Fibroblast of pulmonary artery (primary cell): Measurements from ENCODE around the gene SLC10A7.

Experiments used
- DNase-seq: peaks from one replicate; pipeline ENCODE4 v3.0.0-alpha.2; 2010; ENCODE audit warnings: low read depth
- H3K4me3 ChIP-seq: replicated peaks from 2 replicates; pipeline ENCODE4 v1.5.1; 2011; ENCODE audit warnings: low read depth, mild to moderate bottlenecking, control low read depth, low read length, moderate library complexity
- CTCF ChIP-seq: IDR thresholded peaks from 2 replicates; pipeline ENCODE4 v1.5.1; 2011; ENCODE audit warnings: mild to moderate bottlenecking, control low read depth, low read length, inconsistent platforms; ENCODE audit errors: missing control alignments

SLC10A7 gene

GRCh38 chr4:146271466-146271865 lies 250.3 kb downstream of the SLC10A7 start:
- no peak for TF ChIP-seq CTCF
- H3K4me3 ChIP-seq: no peak overlapping the region
- no peak for DNase-seq

DNA sequence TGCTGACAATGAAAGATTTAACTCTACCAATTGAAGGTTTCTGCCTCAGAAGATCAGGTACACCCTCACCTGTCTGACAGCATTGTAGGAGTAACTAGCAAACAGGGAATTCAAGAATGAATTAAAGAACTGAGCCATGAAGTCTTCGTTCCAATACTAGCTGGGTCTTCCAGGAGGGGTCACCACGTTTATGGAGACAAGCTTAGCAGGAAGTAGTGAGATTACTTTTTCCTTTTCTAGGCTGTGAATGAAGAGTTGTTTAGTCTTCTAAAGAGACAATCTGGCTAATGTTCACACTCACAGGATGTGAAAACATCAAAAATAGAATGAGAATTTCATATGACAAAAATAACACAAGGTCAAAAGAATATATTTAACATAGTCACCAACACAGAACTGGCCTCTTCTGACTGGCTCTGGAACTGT lies 252.5 kb downstream of the SLC10A7 start:
- TF ChIP-seq CTCF: no peak
- H3K4me3 ChIP-seq: no peak overlapping the region
- DNase-seq: no peak

DNA sequence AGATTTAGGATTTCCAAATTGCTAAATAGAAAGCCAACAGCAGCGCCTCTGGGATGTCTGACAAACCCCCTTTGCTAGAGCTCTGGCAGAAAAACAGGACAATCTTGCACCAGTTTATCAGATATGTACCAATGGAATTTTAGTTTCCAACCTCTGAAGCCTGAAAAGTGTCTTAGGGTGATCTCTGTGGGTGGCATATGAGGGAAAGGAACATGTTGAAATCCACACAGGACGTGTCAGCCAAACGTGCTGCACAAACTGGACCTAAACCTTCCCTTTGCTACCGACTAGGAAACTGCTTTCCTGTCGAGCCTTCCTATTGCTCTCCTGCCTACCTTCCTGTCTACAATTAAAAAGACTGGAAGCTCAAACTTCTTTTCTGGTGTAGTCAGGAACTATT lies 253.9 kb downstream of the SLC10A7 start:
- no peak overlapping the region for H3K4me3 ChIP-seq
- no peak for TF ChIP-seq CTCF
- DNase-seq: no peak

- DNase-seq: no peak
- TF ChIP-seq CTCF: no peak
These were observed 255.7 kb downstream of the SLC10A7 start for GRCh38 chr4:146265950-146266490.

DNA sequence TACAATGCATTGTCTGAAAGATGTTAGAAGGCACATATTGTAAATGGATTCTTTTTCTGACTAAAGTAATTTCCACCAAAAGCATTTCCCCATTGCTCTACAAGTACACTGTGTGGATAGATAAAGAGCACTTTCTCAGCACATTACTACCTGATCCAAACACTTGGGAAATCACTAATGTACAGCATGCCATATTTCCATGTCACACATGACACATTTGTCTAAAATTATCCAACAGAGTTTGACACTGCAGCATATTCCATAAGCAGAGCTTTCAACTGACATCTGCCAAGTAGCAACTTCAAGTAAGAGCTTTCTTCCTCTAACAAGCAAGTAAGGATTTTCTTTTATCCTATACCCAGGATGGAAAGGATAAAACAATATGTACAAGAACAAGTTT lies 257.9 kb downstream of the SLC10A7 start:
- H3K4me3 ChIP-seq: no peak overlapping the region
- TF ChIP-seq CTCF: no peak
- DNase-seq: no peak

More at GRCh38 chr4:146265950-146266490, 255.7 kb downstream of the SLC10A7 start:
- no peak overlapping the region for H3K4me3 ChIP-seq

DNA sequence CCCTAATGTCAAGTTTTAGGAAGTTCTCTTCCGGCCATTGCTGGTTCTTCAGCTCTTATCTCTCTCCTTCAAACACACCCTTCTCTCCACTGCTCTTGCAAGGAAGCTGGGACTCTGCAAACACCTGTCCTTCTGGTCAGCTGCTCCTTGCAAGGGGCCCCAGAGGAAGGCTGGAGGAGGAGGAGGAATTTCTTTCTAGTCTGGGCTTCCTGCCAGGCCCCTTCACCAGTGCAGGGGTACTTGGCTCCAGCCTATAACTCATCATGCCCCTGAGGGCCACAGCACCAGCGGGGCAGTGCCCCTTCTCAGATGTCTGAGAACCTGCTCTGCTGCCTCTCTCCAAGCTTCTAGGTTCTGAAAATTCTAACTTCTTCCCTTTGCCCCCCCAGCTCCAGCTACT lies 260.7 kb downstream of the SLC10A7 start:
- DNase-seq: no peak
- no peak overlapping the region for H3K4me3 ChIP-seq
- TF ChIP-seq CTCF: no peak

DNA sequence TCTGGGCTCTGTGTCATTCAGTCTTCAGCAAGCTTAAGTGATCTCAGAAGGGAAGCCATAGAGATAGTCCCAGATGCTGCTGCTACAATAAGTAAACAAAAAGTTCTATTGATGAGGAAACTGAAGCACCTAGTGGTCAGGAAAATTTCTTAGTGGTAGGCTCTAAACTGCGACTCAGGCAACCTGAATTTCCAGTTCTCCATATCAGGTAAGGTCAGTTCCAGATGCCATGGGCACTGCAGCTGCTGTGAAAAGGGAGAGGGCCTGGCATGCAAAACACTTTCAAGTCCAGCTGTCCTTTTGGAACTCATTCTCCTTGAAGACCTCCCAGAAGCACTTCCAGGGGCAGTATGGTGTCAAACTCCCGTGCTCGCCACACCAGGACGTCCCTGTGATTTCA lies 261.2 kb downstream of the SLC10A7 start:
- H3K4me3 ChIP-seq: no peak overlapping the region
- no peak for TF ChIP-seq CTCF
- no peak for DNase-seq
